Mesenchymal stem cell (in vitro differentiated cells and primary cell): Measurements from ENCODE around the gene TRAF4.

Source experiments
- DNase-seq: peaks from one replicate; pipeline ENCODE4 v3.0.0-alpha.2; 2013
- H2AFZ ChIP-seq: one replicate; pipeline ENCODE4 v1.6.1; 2013; ENCODE audit warnings: low read depth, mild to moderate bottlenecking, control low read depth, inconsistent platforms, low read length, moderate library complexity
- H2AK5ac ChIP-seq: 2 replicates; pipeline ENCODE4 v1.6.1; 2013; ENCODE audit warnings: low read length, moderate library complexity, mild to moderate bottlenecking, inconsistent platforms; ENCODE audit not compliant: severe bottlenecking
- H2BK120ac ChIP-seq: one replicate; pipeline ENCODE4 v1.6.1; 2013; ENCODE audit warnings: low read depth, mild to moderate bottlenecking, inconsistent platforms, low read length, moderate library complexity
- H2BK12ac ChIP-seq, 2 experiments: one replicate each; pipeline ENCODE4 v1.6.1; 2013; ENCODE audit warnings: inconsistent platforms in 2 of 2, low read length in 2 of 2, mild to moderate bottlenecking in 2 of 2, moderate library complexity in 2 of 2, control low read depth in 1 of 2
- H2BK15ac ChIP-seq: one replicate; pipeline ENCODE4 v1.6.1; 2013; ENCODE audit warnings: mild to moderate bottlenecking, low read depth, inconsistent platforms; ENCODE audit not compliant: poor library complexity, severe bottlenecking
- H2BK5ac ChIP-seq: 2 replicates; pipeline ENCODE4 v1.6.1; 2013; ENCODE audit warnings: low read depth, mild to moderate bottlenecking, low read length, control low read depth, inconsistent platforms; ENCODE audit not compliant: poor library complexity, severe bottlenecking
- H3K14ac ChIP-seq, 2 experiments: one replicate each; pipeline ENCODE4 v1.6.1; 2013; ENCODE audit warnings: inconsistent platforms in 2 of 2, low read length in 2 of 2, control low read depth in 1 of 2, mild to moderate bottlenecking in 1 of 2, moderate library complexity in 1 of 2
- H3K18ac ChIP-seq, 2 experiments: one replicate each; pipeline ENCODE4 v1.6.1; 2013; ENCODE audit warnings: inconsistent platforms in 2 of 2, low read length in 2 of 2, control low read depth in 1 of 2, low read depth in 1 of 2, mild to moderate bottlenecking in 1 of 2
- H3K23ac ChIP-seq, 2 experiments: one replicate each; pipeline ENCODE4 v1.6.1; 2013; ENCODE audit warnings: inconsistent platforms in 2 of 2, low read length in 2 of 2, mild to moderate bottlenecking in 2 of 2, moderate library complexity in 2 of 2, control low read depth in 1 of 2
- H3K27ac ChIP-seq: 2 replicates; pipeline ENCODE4 v1.5.1; 2013; ENCODE audit warnings: mild to moderate bottlenecking, moderate library complexity, low read length, control low read depth, inconsistent platforms; ENCODE audit not compliant: poor library complexity, severe bottlenecking
- H3K27me3 ChIP-seq, 2 experiments: 2 replicates each; pipeline versions ENCODE4 v1.6.1 to v1.7.0; 2013; ENCODE audit warnings: low read length in 2 of 2, mild to moderate bottlenecking in 2 of 2, moderate library complexity in 2 of 2, control low read depth in 1 of 2, inconsistent platforms in 1 of 2; ENCODE audit not compliant: control insufficient read depth in 1 of 2, insufficient read depth in 1 of 2
- H3K36me3 ChIP-seq, 2 experiments: 2 replicates each; pipeline versions ENCODE4 v1.6.1 to v1.7.0; 2013; ENCODE audit warnings: low read length in 2 of 2, control low read depth in 1 of 2, inconsistent platforms in 1 of 2, low read depth in 1 of 2, mild to moderate bottlenecking in 1 of 2; ENCODE audit not compliant: insufficient read depth in 2 of 2, control insufficient read depth in 1 of 2
- H3K4ac ChIP-seq, 2 experiments: one replicate each; pipeline ENCODE4 v1.6.1; 2013; ENCODE audit warnings: inconsistent platforms in 2 of 2, low read length in 2 of 2, mild to moderate bottlenecking in 2 of 2, moderate library complexity in 2 of 2, control low read depth in 1 of 2, low read depth in 1 of 2
- H3K4me1 ChIP-seq: 2 replicates; pipeline ENCODE4 v1.6.1; 2013; ENCODE audit warnings: low read depth, low read length, control low read depth; ENCODE audit not compliant: control insufficient read depth, insufficient read depth
- H3K4me2 ChIP-seq: 2 replicates; pipeline ENCODE4 v1.6.1; 2013; ENCODE audit warnings: low read length, mild to moderate bottlenecking, inconsistent platforms; ENCODE audit not compliant: poor library complexity, severe bottlenecking
- H3K4me3 ChIP-seq, 2 experiments: 2 replicates each; pipeline versions ENCODE4 v1.5.1 to v1.7.0; 2013; ENCODE audit warnings: low read length in 2 of 2, mild to moderate bottlenecking in 2 of 2, control low read depth in 1 of 2, low read depth in 1 of 2; ENCODE audit not compliant: insufficient read depth in 1 of 2
- H3K79me1 ChIP-seq: replicated peaks from 2 replicates; pipeline ENCODE4 v1.6.1; 2013; ENCODE audit warnings: mild to moderate bottlenecking, control low read depth, low read length, inconsistent platforms; ENCODE audit not compliant: poor library complexity, severe bottlenecking
- H3K9ac ChIP-seq: 2 replicates; pipeline ENCODE4 v1.7.0; 2013; ENCODE audit warnings: mild to moderate bottlenecking, low read length, moderate library complexity
- H3K9me3 ChIP-seq: 2 replicates; pipeline ENCODE4 v1.7.0; 2013; ENCODE audit warnings: mild to moderate bottlenecking, low read length; ENCODE audit not compliant: control insufficient read depth
- H4K8ac ChIP-seq: one replicate; pipeline ENCODE4 v1.6.1; 2013; ENCODE audit warnings: inconsistent platforms, mild to moderate bottlenecking, low read length, moderate library complexity
- H4K91ac ChIP-seq: one replicate; pipeline ENCODE4 v1.6.1; 2013; ENCODE audit warnings: mild to moderate bottlenecking, low read length, inconsistent platforms
- WGBS: methylation state at CpG from one replicate; pipeline ENCODE4 v1.1.7; 2013; ENCODE audit warnings: mixed read lengths; 5-methylcytosine and 5-hydroxymethylcytosine counted together

TRAF4 gene

GRCh38 chr17:28746611-28747050 is 2.8 kb downstream of the TRAF4 start:
- no peak overlapping the region for H2BK120ac ChIP-seq
- WGBS = 54% methylated on average over 4 of the region's 5 CpGs

GRCh38 chr17:28747051-28747691 is 3.4 kb downstream of the TRAF4 start:
- Histone ChIP-seq H4K8ac (no peak overlapping the region), H3K18ac (no peak overlapping the region), H3K79me1 (peaks cover 7% of the 10 kb centered on the region), H3K4me2 (peak overlapping the region; percentile 56), H3K36me3 (peaks cover 53 to 62% of the 10 kb centered on the region in 2 experiments), H2BK5ac (no peak overlapping the region), H3K23ac (no peak overlapping the region), H3K27me3 (no peaks in the 10 kb centered on the region), H3K9ac (peak overlapping the region; percentile 99), H3K4me1 (peaks cover 46% of the 10 kb centered on the region), H2AFZ (no peak overlapping the region), H3K14ac (peak overlapping the region in 1 of 2 experiments; percentile 29), H2BK12ac (no peak overlapping the region), H4K91ac (no peak overlapping the region), H3K9me3 (no peaks in the 10 kb centered on the region), H2BK120ac (no peak overlapping the region), H3K4ac (no peak overlapping the region), H2AK5ac (no peak overlapping the region), H2BK15ac (peak overlapping the region; percentile 30), H3K27ac (peak overlapping the region; percentile 17), H3K4me3 (no peak overlapping the region)
- DNase-seq = no peak
- WGBS = 82% methylated on average over 7 of the region's 7 CpGs

More at GRCh38 chr17:28746611-28747050, 2.8 kb downstream of the TRAF4 start:
- Histone ChIP-seq H3K9ac (peak overlapping the region; percentile 99), H3K36me3 (peaks cover 48 to 56% of the 10 kb centered on the region in 2 experiments), H2BK15ac (peak overlapping the region; percentile 30), H3K4ac (no peak overlapping the region), H2BK5ac (no peak overlapping the region), H4K91ac (no peak overlapping the region), H3K79me1 (peaks cover 9% of the 10 kb centered on the region), H2AFZ (no peak overlapping the region), H3K9me3 (no peaks in the 10 kb centered on the region), H3K4me1 (peaks cover 49% of the 10 kb centered on the region), H3K4me2 (peak overlapping the region; percentile 56), H3K27me3 (no peaks in the 10 kb centered on the region), H4K8ac (no peak overlapping the region), H3K27ac (peak overlapping the region; percentile 85), H3K4me3 (peak overlapping the region; percentile 27 to 89), H2BK12ac (peak overlapping the region in 1 of 2 experiments; percentile 31), H3K23ac (no peak overlapping the region), H3K18ac (no peak overlapping the region), H2AK5ac (peak overlapping the region; percentile 12), H3K14ac (peak overlapping the region in 1 of 2 experiments; percentile 22)
- no peak for DNase-seq

GRCh38 chr17:28747801-28748750 is 4.3 kb downstream of the TRAF4 start:
- Histone ChIP-seq H3K9me3 (no peaks in the 10 kb centered on the region), H4K91ac (no peak overlapping the region), H3K14ac (no peak overlapping the region), H2BK120ac (no peak overlapping the region), H3K4me1 (peaks cover 43% of the 10 kb centered on the region), H3K79me1 (peaks cover 10% of the 10 kb centered on the region), H3K18ac (peak overlapping the region in 1 of 2 experiments; percentile 21), H3K36me3 (peaks cover 57 to 69% of the 10 kb centered on the region in 2 experiments), H2AFZ (no peak overlapping the region), H3K27me3 (no peaks in the 10 kb centered on the region), H3K27ac (peak overlapping the region; percentile 8), H2AK5ac (no peak overlapping the region), H3K4me2 (no peak overlapping the region), H3K4me3 (no peak overlapping the region), H3K23ac (no peak overlapping the region), H2BK5ac (no peak overlapping the region), H2BK15ac (no peak overlapping the region), H3K9ac (peak overlapping the region; percentile 29), H4K8ac (no peak overlapping the region), H3K4ac (no peak overlapping the region), H2BK12ac (no peak overlapping the region)
- WGBS = 97% methylated on average over 18 of the region's 18 CpGs
- DNase-seq = no peak
